GM18867 (cell line): Measurements from ENCODE around the gene CCDC127.

Experiments
- ATAC-seq: cut with Tn5 transposase; IDR thresholded peaks from one replicate; pipeline ENCODE4 v1.9.1; 2021; ENCODE audit warnings: mild to moderate bottlenecking, moderate library complexity; ENCODE audit not compliant: unreplicated experiment

The CCDC127 gene

GRCh38 chr5:160921-161802 lies 56.8 kb downstream of the CCDC127 start:
- ATAC-seq = no peak

DNA sequence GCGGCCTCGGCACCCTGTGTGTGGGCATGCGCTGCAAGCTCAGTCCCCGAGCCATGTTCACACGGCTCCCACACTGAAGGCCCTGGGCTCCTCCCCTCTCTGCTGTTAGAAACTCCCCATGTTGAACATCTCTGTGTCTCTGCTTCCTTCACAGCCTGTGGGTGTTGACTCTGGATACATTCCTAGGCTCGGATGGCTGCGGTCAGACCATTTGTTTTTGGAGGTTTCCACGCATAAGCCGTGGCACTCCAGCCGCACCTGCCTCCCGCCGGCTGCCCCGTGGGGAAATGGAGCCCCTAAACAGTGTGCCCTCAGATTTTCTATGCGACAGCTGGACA lies 57.8 kb downstream of the CCDC127 start:
- ATAC-seq = no peak

DNA sequence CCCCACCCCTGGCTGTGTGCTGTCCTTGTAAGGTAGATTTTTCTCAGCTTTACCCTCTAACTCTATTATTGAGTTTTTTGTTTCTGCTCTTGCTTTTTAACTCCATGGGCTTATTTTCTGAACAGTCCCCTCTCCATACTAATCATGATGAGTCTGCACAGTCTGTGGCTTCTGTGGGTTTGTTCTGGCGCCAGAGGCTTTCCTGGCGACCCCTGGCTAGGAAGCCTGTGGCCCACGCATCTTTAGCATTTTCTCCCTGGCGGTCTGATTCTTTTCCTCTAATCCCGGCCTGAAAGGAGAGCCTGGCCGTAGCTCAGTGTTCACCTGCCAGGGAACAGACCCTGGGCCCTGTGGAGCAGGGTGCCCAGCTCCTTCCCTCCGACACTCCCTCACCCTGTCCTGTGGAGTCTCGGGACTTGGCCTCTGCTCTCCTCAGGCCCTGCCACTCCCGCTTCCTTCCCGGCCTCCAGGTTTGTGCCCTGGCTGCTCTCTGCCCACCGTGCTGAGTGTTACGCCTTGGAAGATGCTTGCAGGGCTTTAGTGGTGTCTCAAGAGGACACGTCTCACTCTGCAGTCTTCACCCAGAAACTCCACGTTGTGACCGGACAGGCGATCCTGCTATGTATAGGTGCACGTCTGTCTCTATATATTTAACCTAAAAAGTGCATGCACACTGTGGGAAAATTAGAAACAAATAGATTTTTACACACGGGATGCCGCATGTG lies 58.3 kb downstream of the CCDC127 start:
- no peak for ATAC-seq

GRCh38 chr5:158807-159447 lies 59.0 kb downstream of the CCDC127 start:
- no peak for ATAC-seq

DNA sequence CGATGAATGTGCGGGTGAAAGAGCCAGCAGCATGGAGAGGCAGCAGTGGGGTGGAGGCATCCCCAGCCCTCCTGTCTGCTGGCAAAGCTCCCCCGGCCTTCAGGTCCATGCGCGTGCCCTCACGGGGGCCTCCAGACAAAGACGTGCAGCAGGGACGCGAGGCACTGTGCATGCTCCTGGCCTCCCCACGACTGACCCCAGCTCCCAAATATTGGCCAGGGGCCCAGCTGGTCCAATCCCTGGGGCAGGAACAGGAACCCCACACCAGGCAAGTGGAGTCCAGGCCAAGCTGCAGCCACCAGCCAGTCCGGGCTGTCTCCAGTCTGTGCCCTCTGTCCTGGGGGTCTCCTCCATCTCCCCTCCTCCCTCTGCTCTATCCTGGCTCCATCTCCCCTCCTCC lies 60.2 kb downstream of the CCDC127 start:
- no peak for ATAC-seq

- ATAC-seq = no peak
These were observed 60.7 kb downstream of the CCDC127 start for GRCh38 chr5:157126-157715.

DNA sequence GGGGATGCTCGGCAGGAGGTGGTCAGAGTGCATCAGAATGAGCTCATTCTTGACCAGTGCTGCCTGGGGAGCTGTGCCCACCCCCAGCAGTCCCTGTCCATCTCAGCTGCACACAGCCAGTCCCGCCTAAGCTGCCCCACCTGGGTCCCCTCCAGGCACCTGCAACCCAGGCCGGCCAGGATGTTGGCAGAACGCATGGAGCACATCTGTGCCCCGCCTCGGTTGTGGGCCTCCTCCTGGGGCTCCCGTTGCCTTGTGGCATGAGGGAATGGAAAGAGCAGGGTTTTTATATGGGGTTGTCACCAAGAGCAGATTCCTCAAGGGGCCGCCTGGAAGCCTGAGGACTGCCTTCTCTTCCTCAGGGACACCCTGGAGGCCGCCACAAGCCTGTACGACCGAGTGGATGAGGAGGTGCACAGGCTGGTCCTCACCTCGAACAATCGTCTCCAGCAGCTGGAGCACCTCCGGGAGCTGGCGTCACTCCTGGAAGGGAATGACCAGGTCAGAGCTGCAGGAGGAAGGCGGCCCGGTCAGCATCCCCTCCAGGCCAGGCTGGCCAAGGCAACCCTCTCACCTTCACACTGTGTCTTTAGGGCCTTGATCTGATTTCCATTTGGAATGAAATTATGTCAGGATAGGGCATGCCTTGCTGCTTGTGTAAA lies 61.4 kb downstream of the CCDC127 start:
- ATAC-seq = no peak

DNA sequence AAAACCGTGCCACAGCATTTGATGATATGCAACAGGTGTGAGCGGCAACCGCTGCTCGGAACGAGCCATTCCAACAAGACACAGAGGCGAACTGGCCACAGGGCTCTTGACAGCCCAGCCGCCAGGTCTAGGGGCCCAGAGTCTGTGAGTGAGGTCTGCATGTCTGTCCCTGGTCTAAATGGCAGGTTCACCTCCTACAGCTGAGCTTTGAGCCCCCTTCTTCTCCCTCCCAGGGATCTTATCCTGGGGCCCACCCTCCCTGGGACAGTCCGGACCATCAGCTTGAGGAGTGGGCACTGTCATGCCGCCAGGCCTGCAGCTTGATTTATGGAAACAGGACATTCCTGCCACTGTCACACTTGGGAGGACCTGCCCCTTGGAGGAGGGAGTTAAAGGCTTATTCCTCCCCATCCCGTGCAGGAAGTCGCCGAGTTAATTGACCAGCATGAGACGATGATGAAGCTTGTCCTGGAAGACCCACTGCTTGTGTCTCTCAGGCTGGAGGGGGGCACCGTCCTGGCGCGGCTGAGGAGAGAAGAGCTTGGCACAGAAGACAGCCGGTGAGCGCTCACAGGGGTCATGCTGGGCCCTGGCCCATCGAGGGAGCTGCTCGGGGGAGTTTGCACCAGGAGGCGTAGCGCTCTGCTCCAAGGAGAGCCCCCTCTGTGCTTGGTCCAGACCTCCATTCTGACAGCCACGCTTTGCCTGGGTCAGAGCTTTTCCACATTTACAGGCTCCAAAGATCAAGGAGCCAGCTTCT lies 62.1 kb downstream of the CCDC127 start:
- no peak for ATAC-seq

- ATAC-seq = no peak
These were observed 63.1 kb downstream of the CCDC127 start for GRCh38 chr5:154826-155225.

- ATAC-seq = no peak
These were observed 63.7 kb downstream of the CCDC127 start for GRCh38 chr5:154236-154635.

DNA sequence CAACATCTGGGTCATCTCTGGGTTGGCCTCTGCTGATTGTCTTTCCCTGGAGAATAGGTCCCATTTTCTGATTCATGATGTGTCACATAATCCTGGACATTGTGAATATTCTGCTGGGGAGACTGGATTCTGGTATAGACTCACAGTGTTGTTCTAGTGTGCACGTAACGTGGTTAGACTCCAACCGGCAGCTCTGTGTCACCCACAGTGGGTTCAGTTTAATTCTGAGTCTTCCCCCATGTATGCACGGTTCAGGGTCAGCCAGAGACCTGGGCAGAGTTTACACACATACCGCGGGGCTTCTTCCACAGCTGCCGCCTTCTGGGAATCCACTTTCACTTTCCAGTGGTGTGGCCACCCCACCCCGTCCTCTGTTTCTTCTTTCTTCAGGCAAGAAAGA lies 64.7 kb downstream of the CCDC127 start:
- no peak for ATAC-seq

DNA sequence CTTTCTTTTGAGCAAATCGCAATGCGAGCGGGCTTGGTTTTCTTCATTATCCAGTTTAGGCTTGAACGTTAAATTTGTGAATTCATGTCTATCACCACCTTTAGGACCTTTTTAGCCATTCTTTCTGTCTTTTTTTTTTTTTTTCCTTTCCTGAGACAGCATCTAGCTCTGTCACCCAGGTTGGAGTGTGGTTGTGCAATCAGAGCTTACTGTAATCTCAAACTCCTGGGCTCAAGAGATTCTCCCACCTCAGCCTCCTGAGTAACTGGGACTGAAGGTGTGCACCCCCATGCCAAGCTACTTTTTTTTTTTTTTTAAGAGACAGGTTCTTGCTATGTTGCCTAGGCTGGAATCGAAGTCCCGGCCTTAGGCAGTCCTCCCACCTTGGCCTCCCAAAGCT lies 65.9 kb downstream of the CCDC127 start:
- ATAC-seq = no peak

GRCh38 chr5:150746-151145 lies 67.2 kb downstream of the CCDC127 start:
- no peak for ATAC-seq

GRCh38 chr5:149745-150485 lies 68.0 kb downstream of the CCDC127 start:
- ATAC-seq = no peak

DNA sequence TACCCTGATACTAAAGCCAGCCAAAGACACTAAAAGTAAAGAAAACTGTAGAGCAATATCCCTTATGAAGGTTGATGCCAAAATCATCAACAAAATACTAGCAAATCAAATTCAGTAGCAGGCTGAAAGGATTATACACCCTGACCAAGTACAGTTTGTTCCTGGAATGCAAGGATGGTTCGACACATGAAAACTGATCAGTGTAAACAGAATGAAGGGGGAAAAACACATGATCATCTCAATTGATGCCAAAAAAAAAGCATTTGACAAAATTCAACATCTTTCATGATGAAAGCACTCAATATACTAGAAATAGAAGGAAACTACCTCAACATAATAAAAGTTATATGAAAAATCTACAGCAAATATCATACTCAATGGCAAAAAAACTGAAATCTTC lies 70.2 kb downstream of the CCDC127 start:
- ATAC-seq = no peak
